Left renal cortex interstitium (tissue), 4 donors: Measurements from ENCODE around the gene PIN4. TPM values are rescaled to one million over a fixed set of nuclear protein-coding genes. Genes with fewer than 3 reads are reported as not detected.

Experiments used
- polyA plus RNA-seq, 4 donors: library from polyadenylated mRNA; unstranded; fragments of 120-200 nt; gene quantifications; one replicate each; pipeline ENCODE4 v1.2.1, GENCODE V29; 2013; ENCODE audit not compliant: insufficient read length in 4 of 4

PIN4 gene
- polyA plus RNA-seq, 4 donors: 42.7 to 58.1 (median 48.1) TPM

Other genes starting within 250 kb of the PIN4 start
- 10 to 100 TPM; 22.7 to 31.3 (median 23.0) TPM for gene RTL5, start 49.8 kb upstream of the PIN4 start, polyA plus RNA-seq
- gene ERCC6L, start 57.3 kb downstream of the PIN4 start, polyA plus RNA-seq: 1 to 10 TPM; 3.9 to 4.5 (median 4.4) TPM
- gene RPS4X, start 95.5 kb downstream of the PIN4 start, polyA plus RNA-seq: 1,000 to 10,000 TPM; 1,340 to 1,874 (median 1,524) TPM
- gene CITED1, start 124.2 kb downstream of the PIN4 start, polyA plus RNA-seq: 10 to 100 TPM; 10.2 to 23.1 (median 15.6) TPM